Motor neuron (in vitro differentiated cells): Measurements from ENCODE around the gene ISCU. TPM values are rescaled to one million over a fixed set of nuclear protein-coding genes. Genes with fewer than 3 reads are reported as not detected.

Experiments
- ATAC-seq, 8 experiments: fragments of 200-7000 bp; cut with Tn5 transposase; replicated peaks in 6 of 8; 2 replicates each; pipeline ENCODE4 v1.8.0; 2021; ENCODE audit warnings: mild to moderate bottlenecking in 8 of 8, moderate library complexity in 8 of 8
- H3K27ac ChIP-seq, 2 donors: fragments of 250-450 bp; sonication (Bioruptor Pico); 2 replicates each; pipeline ENCODE4 v1.9.0; 2021; ENCODE audit warnings: antibody characterized with exemption in 2 of 2, mild to moderate bottlenecking in 2 of 2, moderate library complexity in 1 of 2
- H3K4me1 ChIP-seq, 2 donors: fragments of 250-450 bp; sonication (Bioruptor Pico); replicated peaks in 1 of 2; 2 replicates each; pipeline ENCODE4 v1.6.1; 2021; ENCODE audit warnings: antibody characterized with exemption in 2 of 2, mild to moderate bottlenecking in 2 of 2, moderate library complexity in 1 of 2
- H3K4me3 ChIP-seq, 5 donors: fragments of 250-450 bp; sonication (Bioruptor Pico); 2 replicates each; pipeline ENCODE4 v1.9.0; 2021; ENCODE audit warnings: antibody characterized with exemption in 5 of 5, mild to moderate bottlenecking in 5 of 5, moderate library complexity in 4 of 5
- WGBS, 10 experiments: fragments of 450-650 bp; shearing (Covaris generic); methylation state at CpG; one replicate each; pipeline ENCODE4 v1.0.0; 2022; 5-methylcytosine and 5-hydroxymethylcytosine counted together
- in situ Hi-C, 9 experiments: fragments of 400-800 bp; cut with MboI; loops; one replicate each; pipeline ENCODE4 v1.15.0; 2021; ENCODE audit warnings: low sequenced_read_pairs in 9 of 9, low pct_unique_long_range_greater_than_20kb in 2 of 9; ENCODE audit not compliant: unreplicated experiment in 9 of 9
- total RNA-seq, 8 experiments: library from RNA; unstranded; fragments of 300-600 nt; gene quantifications; 2 replicates each; pipeline versions ENCODE4 v1.2.3 to v1.2.4, GENCODE V29; 2022

Gene ISCU
- total RNA-seq, 8 experiments from 2014 or later, result 74.4 to 244 (median 90.2) TPM

DNA sequence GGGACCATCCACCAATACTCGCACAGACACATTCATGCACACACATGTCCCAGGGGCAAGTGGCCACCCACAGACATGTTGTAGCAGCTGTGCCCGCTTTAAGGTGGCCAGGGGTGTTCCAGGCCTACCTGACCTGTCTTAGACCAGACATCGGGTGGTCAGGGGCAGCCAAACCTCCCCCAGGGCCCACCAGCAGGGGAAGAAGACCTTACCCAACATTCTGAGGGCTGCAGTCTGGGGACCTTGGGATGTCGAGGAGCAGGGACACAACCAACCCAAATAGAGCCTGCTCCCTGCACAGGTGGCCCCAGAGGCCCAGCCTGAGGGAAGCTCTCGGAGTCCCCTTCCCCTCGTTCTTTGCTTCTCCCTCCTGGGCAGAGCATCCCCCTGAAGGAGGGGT lies 37.1 kb downstream of the ISCU start:
- Histone ChIP-seq H3K27ac (no peak overlapping the region), H3K4me1 (peaks cover 0 to 6% of the 10 kb centered on the region in 2 donors), H3K4me3 (no peak overlapping the region)
- ATAC-seq, result no peak
- WGBS, 10 experiments, result 70 to 100% (median 100%) methylated on average over 1 to 4 of the region's 6 CpGs; no CpG with 5 or more reads in 5 of the 10 experiments
- in situ Hi-C loops, result no loop called here

DNA sequence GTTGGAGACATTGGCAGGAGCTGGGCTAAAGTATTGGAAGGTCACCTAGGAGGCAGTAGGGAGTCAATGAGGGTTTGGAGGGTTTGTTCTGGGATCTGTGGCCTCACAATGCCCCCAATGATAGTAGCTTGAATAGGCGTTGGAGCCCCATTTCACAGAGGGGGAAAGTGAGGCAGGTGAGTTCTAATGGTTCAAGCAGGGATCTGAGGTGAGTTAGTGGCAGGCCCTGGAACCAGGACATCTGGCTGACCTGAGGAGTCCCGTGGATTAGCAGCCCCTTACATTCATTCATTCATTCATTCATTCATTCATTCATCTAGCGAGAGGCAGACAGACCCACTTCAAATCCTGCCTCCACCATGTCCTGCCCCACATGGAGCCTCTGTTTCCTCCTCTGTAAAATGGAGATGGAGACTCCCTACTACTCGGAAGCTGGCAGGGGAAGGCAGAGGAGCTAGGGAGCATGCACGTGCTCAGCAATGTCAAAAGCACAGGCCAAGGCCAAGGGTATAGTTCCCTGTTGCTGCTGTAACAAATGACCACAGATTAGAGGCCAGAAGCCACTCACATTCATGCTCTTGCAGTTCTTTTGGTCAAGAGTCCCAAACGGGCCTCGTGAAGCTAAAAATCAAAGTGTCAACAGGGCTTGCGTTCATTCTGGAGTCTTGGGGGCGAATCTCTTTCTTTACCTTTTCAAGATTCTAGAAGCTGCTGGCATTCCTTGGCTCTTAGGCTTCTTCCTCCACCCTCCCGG lies 37.7 kb downstream of the ISCU start:
- in situ Hi-C loops, result no loop called here
- 61 to 93% (median 88%) methylated on average over 3 to 10 of the region's 10 CpGs; no CpG with 5 or more reads in 3 of the 10 experiments for WGBS, 10 experiments
- Histone ChIP-seq H3K4me3 (no peak overlapping the region), H3K4me1 (peaks cover 0 to 6% of the 10 kb centered on the region in 2 donors), H3K27ac (no peak overlapping the region)
- no peak for ATAC-seq

DNA sequence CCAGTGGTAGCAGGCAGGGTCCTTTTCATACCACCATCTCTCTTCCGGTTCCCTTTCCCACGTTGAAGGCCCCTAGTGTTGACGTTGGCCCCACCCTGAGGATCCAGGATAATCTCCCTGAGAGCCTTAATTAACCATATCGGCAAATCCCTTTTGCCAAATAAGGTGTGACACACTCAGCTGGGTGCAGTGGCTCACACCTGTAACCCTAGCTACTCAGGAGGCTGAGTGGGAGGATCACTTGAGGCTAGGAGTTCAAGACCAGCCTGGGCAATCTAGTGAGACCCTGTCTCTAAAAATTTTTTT lies 38.3 kb downstream of the ISCU start:
- 72 to 94% (median 80%) methylated on average over 1 to 4 of the region's 4 CpGs; no CpG with 5 or more reads in 5 of the 10 experiments for WGBS, 10 experiments
- in situ Hi-C loops, result no loop called here
- no peak for ATAC-seq
- H3K4me3 ChIP-seq, result no peak overlapping the region
- H3K27ac ChIP-seq, result no peak overlapping the region
- H3K4me1 ChIP-seq, result peaks cover 0 to 6% of the 10 kb centered on the region in 2 donors

DNA sequence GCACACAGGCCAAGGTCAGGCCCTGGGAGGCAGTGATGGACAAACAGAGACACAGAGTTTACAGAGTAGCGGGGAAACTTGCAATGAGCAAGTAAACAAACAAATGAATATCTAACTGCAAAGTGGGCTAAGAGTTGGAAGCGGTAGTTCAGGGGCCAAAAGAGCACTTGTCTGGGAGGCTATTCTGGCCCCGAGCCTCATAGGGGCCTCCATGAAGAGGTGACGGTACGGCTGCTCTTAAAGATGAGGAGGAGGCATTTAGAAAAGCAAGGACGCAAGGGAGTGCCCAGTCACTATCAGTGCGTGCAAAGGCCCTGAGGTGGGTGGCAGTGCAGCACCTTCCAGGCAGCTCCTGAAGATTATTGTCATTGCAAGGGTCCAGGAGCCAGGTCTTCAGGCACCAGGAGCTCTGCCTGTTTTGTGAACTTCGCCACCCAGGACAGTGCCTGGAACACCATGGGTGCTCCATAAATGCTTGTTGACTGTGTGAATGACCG lies 39.9 kb downstream of the ISCU start:
- ATAC-seq, result no peak
- Histone ChIP-seq H3K27ac (no peak overlapping the region), H3K4me1 (peaks cover 0 to 6% of the 10 kb centered on the region in 2 donors), H3K4me3 (no peak overlapping the region)
- WGBS, 10 experiments, result 68 to 100% (median 97%) methylated on average over 1 to 8 of the region's 9 CpGs; no CpG with 5 or more reads in 2 of the 10 experiments
- in situ Hi-C loops, result no loop called here

DNA sequence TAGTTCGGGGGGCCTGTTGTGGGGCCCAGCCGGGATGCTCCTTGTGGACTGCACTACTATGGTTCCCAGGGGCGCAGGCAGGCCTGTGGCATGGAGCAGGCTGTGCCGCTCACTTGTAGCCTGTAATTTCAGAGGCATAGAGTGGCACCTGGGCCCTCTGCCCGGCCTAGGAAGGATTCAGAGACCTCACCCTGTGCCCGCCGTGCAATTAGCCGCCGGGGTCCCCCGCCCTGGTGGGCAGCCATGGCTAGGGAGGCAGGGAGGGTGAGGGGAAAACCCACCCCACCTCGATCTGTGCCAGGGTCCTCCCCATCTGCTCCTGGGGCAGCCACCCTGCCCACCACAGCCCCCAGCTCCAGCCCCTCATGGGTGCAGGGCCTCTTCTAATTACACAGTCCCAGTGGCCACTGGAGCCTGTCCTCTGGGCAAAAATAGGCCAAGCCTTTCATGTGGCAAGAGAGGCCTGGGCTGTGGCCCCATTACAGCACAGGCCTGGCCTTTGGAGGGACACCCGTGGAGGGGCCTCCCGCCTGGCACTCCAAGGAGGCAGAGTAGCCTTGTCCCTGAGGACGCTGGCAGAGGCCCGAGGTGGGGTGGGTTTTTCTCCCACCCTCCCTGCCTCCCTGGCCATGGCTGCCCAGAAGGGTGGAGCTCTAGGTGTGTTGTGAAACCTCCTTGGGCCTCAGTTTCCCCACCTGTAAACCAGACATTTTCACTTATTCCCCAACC lies 40.7 kb downstream of the ISCU start:
- no peak for ATAC-seq
- in situ Hi-C loops, result no loop called here
- WGBS, 10 experiments, result 83 to 90% methylated on average over 2 of the region's 15 CpGs; no CpG with 5 or more reads in 8 of the 10 experiments
- peaks cover 0 to under 1% of the 10 kb centered on the region in 2 donors for H3K4me1 ChIP-seq
- no peak overlapping the region for H3K4me3 ChIP-seq
- no peak overlapping the region for H3K27ac ChIP-seq

DNA sequence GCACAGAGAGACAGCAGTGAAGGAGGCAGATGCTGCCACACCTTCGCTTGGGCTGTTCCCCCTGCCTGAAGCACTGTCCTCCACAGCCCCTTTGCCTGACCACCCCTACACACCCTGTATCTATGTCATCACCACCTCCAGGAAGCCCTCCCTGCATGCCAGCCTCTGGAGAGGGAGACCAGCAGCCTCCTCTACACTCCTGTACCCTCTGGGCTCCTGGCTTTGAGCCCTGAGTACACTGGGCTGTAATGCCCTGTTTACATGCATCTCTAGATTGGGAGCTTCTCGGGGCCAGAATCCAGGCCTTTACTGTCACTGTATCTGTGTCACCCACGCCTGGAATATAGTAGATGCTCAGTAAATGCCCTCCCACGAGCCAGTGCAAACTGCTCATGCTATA lies 41.3 kb downstream of the ISCU start:
- Histone ChIP-seq H3K4me1 (no peaks in the 10 kb centered on the region), H3K27ac (no peak overlapping the region), H3K4me3 (no peak overlapping the region)
- in situ Hi-C loops, result no loop called here
- 80 to 100% (median 83%) methylated on average over 1 to 2 of the region's 4 CpGs; no CpG with 5 or more reads in 6 of the 10 experiments for WGBS, 10 experiments
- ATAC-seq, result no peak

DNA sequence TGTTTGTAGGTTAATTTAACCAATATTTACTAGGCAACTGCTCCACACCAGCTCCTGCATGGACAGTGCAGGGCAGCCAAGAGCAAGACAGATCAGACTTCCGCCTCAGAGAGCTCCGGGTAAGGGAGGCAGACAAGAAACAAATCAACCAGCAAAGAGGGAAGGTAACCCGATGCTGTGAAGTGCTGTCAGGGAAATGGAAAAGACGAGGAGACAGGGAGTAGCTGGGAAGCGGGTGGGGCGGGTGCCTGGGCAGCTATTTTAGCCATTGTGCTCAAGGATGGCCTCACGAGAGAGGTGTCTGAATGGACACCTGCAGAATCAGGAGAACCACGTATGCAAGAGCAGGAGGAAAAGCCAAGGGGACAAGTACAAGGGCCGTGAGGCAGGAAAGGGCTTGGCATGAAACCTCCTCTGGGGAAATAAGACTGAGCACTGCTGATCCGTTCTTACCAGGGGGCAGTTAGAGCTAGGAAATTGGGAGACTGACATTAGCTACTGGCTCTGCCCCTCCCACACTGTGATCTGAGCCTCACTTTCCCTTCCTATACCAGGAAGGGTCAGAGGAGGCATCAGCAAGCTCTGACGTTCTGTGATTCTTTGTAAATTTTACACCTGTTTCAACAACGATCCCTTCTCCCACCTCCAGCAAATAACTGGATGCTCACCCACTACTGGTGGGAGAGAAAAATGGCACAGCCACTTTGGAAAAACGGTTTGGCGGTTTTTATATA lies 42.0 kb downstream of the ISCU start:
- no peak overlapping the region for H3K4me3 ChIP-seq
- ATAC-seq, result no peak
- H3K4me1 ChIP-seq, result no peaks in the 10 kb centered on the region
- no peak overlapping the region for H3K27ac ChIP-seq
- 10 to 92% (median 50%) methylated on average over 1 to 12 of the region's 14 CpGs; no CpG with 5 or more reads in 1 of the 10 experiments for WGBS, 10 experiments
- in situ Hi-C loops, result no loop called here

DNA sequence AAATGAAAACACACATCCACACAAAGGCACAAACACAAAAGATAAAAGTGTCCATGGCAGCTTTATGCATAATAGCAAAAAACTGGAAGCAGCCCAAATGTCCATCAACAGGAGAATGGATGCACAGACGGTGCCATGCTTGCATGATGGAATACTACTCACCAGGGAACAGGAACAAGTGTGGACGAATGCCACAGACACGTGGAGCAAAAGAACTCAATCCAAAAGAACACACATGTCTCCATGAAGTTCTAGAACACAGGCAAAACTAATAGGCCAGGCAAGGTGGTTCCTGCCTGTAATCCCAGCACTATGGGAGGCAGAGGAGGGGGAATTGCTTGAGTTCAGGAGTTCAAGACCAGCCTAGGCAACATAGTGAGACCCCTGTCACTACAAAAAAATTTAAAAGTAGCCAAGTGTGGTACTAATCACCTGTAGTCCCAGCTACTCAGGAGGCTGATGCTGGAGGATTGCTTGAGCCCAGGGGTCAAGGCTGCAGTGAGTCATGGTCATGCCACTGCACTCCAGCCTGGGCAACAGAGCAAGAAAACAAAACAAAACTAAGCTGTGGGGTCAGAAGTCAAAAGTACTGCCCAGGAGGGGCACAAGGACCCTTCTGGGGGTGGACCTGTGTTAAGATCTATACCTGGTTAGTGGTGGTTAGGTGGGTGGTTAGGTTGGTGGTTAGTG lies 42.7 kb downstream of the ISCU start:
- no peak overlapping the region for H3K27ac ChIP-seq
- no peaks in the 10 kb centered on the region for H3K4me1 ChIP-seq
- ATAC-seq, result peak in 2 of 8 experiments; percentile 17 to 42
- in situ Hi-C loops, result no loop called here
- H3K4me3 ChIP-seq, result no peak overlapping the region
- WGBS, 10 experiments, result 20 to 90% (median 60%) methylated on average over 1 to 3 of the region's 3 CpGs; no CpG with 5 or more reads in 4 of the 10 experiments

DNA sequence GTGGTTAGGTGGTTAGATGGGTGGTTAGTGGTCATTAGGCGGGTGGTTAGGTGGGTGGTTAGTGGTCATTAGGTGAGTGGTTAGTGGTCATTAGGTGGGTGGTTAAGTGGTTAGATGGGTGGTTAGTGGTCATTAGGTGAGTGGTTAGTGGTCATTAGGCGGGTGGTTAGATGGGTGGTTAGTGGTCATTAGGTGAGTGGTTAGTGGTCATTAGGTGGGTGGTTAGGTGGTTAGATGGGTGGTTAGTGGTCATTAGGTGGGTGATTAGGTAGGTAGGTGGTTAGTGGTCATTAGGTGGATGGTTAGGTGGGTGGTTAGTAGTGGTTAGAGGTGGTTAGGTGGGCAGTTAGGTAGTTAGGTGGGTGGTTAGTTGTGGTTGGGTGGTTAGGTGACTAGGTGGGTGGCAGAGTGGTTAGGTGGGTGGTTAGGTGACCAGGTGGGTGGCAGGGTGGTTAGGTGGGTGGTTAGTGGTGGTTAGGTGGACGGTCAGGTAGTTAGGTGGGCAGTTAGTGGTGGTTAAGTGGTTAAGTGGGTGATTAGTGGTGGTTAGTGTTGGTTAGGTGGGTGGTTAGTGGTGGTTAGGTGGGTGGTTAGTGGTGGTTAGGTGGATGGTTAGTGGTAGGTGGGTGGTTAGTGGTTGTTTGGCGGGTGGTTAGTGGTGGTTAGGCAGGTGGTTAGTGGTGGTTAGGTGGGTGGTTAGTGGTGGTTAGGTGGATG lies 43.5 kb downstream of the ISCU start:
- Histone ChIP-seq H3K27ac (no peak overlapping the region), H3K4me1 (no peaks in the 10 kb centered on the region), H3K4me3 (no peak overlapping the region)
- in situ Hi-C loops, result no loop called here
- ATAC-seq, result no peak
- 60 to 100% (median 80%) methylated on average over 1 to 4 of the region's 4 CpGs; no CpG with 5 or more reads in 3 of the 10 experiments for WGBS, 10 experiments

DNA sequence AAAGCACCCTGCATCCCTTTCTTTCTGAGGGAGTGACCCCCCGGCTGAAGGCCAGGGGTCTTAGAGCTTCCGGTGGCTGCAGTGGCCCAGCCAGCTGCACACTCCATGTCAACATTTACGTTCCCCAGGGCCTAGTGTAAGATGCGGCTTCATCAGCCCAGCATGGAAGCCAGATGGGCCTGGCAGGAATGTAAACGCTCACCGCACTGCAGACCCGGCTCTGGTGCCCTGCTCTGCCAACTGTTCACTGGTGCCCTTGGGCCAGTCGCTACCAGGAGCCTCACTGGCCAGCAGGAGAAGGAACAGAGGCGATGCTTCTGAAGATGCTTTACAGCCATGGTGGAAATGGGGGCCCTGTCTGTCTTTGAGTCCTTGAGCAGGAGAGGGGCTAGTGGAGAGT lies 44.1 kb downstream of the ISCU start:
- in situ Hi-C loops, result no loop called here
- H3K27ac ChIP-seq, result no peak overlapping the region
- H3K4me3 ChIP-seq, result no peak overlapping the region
- no peaks in the 10 kb centered on the region for H3K4me1 ChIP-seq
- no peak for ATAC-seq
- WGBS, 10 experiments, result 0 to 91% (median 73%) methylated on average over 1 to 7 of the region's 9 CpGs; no CpG with 5 or more reads in 5 of the 10 experiments

DNA sequence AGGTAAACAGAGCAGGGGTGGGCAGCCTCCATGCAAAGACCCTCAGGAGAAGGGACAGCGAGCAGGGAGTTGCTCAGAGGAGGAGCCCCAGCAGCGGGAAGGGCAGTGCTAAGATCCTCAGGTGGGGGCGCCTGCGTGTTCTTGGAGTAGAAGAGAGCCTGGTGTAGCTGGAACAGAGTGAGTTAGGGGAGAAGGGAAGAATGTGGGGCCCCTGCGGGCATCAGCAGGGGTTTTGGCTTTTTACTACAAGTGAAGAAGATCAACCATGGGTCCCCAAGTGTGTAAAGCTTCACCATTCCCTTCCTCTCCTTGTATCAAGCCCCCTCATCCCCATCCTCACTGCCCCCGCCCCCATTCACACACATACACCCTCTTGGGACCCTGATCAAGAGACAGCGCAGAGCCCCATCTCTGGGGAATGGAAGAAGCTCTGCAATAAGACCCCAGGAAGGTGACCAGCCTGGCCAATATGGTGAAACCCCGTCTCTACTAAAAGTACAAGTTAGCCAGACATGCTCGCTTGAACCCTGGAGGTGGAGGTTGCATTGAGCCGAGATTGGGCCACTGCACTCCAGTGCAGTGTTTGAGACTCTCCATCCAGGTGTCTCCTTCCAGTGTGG lies 45.7 kb downstream of the ISCU start:
- H3K4me3 ChIP-seq, result no peak overlapping the region
- WGBS, 10 experiments, result 71 to 100% (median 95%) methylated on average over 3 to 6 of the region's 10 CpGs; no CpG with 5 or more reads in 4 of the 10 experiments
- no peak for ATAC-seq
- no peak overlapping the region for H3K27ac ChIP-seq
- in situ Hi-C loops, result no loop called here
- H3K4me1 ChIP-seq, result no peaks in the 10 kb centered on the region

DNA sequence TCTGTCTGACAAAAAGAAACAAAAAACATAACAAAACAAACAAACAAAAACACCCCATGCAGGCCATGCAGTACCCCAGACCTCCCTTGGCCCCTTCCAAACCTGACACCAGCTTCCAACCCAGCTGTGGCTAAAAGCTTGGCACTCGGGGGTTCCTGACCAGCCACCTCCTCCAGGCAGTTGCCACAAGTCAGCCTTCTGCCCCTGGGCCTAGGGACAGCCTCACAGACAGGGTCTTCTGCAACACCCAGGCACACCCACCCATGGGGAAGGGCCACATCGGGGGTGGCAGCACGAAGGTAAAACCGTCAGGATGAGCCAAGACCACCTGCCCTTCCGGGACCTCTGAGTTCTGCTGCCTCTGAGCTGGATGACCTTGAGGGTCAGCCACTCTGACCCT lies 46.2 kb downstream of the ISCU start:
- Histone ChIP-seq H3K4me1 (no peaks in the 10 kb centered on the region), H3K27ac (no peak overlapping the region), H3K4me3 (no peak overlapping the region)
- ATAC-seq, result no peak
- 33 to 100% (median 70%) methylated on average over 1 to 3 of the region's 5 CpGs; no CpG with 5 or more reads in 6 of the 10 experiments for WGBS, 10 experiments
- in situ Hi-C loops, result no loop called here
